ENCODE measurements around the gene LORICRIN.

The LORICRIN gene

DNA sequence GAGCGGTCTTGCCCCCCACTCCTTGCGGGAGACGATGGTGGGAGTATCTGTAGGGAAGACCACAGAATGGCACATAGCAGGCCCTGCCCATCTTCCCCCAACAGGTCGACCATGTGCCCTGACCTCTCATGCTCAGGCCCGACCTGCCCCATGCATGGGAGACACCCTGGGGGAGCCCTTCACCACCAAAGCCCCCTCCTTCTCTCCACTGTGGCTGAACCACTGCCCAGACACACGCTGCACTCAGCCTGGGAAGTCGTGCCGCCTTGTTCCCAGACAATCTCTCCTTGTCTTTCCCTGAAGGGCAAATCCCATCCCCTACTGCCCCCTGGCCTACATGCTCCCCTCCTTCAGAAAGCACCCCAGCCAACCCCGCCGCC, 47.7 kb downstream of the LORICRIN start:
- no peak for DNase-seq

DNA sequence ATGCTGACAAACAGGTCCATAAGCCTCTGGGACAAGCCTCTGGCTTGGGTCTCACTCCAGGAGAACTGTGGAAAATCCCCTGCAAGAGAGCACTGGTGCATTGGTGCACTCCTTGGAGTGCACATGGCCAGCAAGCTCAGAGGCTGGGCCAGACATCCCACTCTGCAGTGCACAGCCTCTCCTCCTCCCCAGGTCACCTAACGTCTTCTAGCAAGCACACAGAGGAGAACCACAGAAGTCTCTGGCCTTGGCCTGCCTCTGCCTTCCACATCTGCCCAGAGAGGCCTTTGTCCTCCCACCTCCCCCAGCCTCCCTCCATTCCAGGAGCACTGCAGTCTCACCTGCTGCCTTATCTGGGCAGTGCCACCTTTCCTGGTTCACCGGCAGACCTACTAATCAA, 49.1 kb downstream of the LORICRIN start:
- no peak for DNase-seq

DNA sequence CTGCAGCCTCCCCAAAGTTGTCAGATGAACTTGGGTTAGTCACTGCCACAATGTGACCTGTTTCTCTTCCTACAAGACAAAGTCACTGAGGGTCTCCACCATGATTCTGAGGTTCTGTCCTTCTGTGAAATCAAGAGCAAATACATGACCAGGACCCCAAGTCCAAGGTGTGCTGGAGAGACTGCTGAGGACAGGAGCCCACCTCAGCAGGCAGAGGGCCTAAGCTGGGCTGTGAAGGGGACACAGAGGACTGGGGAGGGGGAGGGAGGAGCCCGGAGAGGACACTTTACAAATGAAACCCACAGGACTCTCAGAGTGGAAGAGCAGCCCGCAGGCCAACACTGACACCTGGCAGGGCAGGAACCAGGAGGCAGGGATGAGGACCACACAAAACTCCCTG, 50.0 kb downstream of the LORICRIN start:
- DNase-seq, result no peak

GRCh38 chr1:153310526-153310925, 51.0 kb downstream of the LORICRIN start:
- DNase-seq, result no peak
